Sigmoid colon (tissue), 4 donors: ENCODE data around the gene RPS15.

Experiments used
- CTCF ChIP-seq, 4 experiments: fragments of 450-650 bp in 3 of 4; fragments of 200-600 bp in 1 of 4; IDR thresholded peaks; one replicate each; pipeline ENCODE4 v1.5.1; 2016 to 2019; ENCODE audit warnings: antibody characterized with exemption in 4 of 4, mild to moderate bottlenecking in 3 of 4, moderate library complexity in 2 of 4
- POLR2A ChIP-seq, 2 donors: fragments of 450-650 bp; IDR thresholded peaks; one replicate each; pipeline ENCODE4 v1.6.1; 2016; ENCODE audit warnings: antibody characterized with exemption in 2 of 2, mild to moderate bottlenecking in 2 of 2, moderate library complexity in 2 of 2
- POLR2AphosphoS5 ChIP-seq, 4 donors: sonication (generic); formaldehyde crosslinking; IDR thresholded peaks; one replicate each; pipeline ENCODE4 v1.6.1; 2017; ENCODE audit warnings: antibody characterized with exemption in 4 of 4

GRCh38 chr19:1428738-1429391, 9.3 kb upstream of the RPS15 start:
- TF ChIP-seq CTCF (IDR thresholded peaks at IDR 0.05) (no peak), POLR2A (IDR thresholded peaks at IDR 0.05) (no peak), POLR2AphosphoS5 (IDR thresholded peaks at IDR 0.05) (no peak)
